SK-N-SH treated with all-trans-retinoic acid at 6 μM for 48 hours (cell line): ENCODE results near the gene SYNGR3.

Experiments used
- ATAC-seq: fragments of 200-7000 bp; cut with Tn5 transposase; 3 replicates; pipeline ENCODE4 v1.9.1; 2020; ENCODE audit warnings: mild to moderate bottlenecking, moderate library complexity
- ARNTL ChIP-seq: fragments of 450-650 bp; formaldehyde crosslinking; IDR thresholded peaks from 2 replicates; pipeline ENCODE4 v1.5.0; 2020; ENCODE audit warnings: low read depth, mild to moderate bottlenecking, moderate library complexity, borderline replicate concordance
- BACH2 ChIP-seq: fragments of 250-450 bp; sonication (Bioruptor Pico); IDR thresholded peaks from 2 replicates; pipeline ENCODE4 v1.9.0; 2021; ENCODE audit warnings: mild to moderate bottlenecking, borderline replicate concordance
- CSDC2 ChIP-seq: fragments of 250-450 bp; sonication (Bioruptor Pico); IDR thresholded peaks from 2 replicates; pipeline ENCODE4 v1.5.0; 2020; ENCODE audit warnings: mild to moderate bottlenecking, moderate library complexity
- ESRRG ChIP-seq: fragments of 250-450 bp; sonication (Bioruptor Pico); IDR thresholded peaks from 2 replicates; pipeline ENCODE4 v1.6.1; 2021; ENCODE audit warnings: mild to moderate bottlenecking
- GLIS3 ChIP-seq: fragments of 250-450 bp; sonication (Bioruptor Pico); IDR thresholded peaks from 2 replicates; pipeline ENCODE4 v1.5.0; 2020; ENCODE audit warnings: mild to moderate bottlenecking, moderate library complexity
- ISL1 ChIP-seq: fragments of 250-450 bp; sonication (Bioruptor Pico); IDR thresholded peaks from 2 replicates; pipeline ENCODE4 v2.1.2; 2022; ENCODE audit warnings: mild to moderate bottlenecking, moderate library complexity
- OSR1 ChIP-seq: fragments of 250-450 bp; sonication (Bioruptor Pico); IDR thresholded peaks from 2 replicates; pipeline ENCODE4 v1.8.0; 2022; ENCODE audit warnings: moderate library complexity, mild to moderate bottlenecking, inconsistent platforms
- PPARA ChIP-seq: fragments of 250-450 bp; sonication (Bioruptor Pico); IDR thresholded peaks from 2 replicates; pipeline ENCODE4 v1.5.0; 2020; ENCODE audit warnings: mild to moderate bottlenecking, borderline replicate concordance
- RARB ChIP-seq: fragments of 250-450 bp; sonication (Bioruptor Pico); IDR thresholded peaks from 2 replicates; pipeline ENCODE4 v1.8.0; 2021; ENCODE audit warnings: mild to moderate bottlenecking, moderate library complexity
- SNAI2 ChIP-seq: fragments of 250-450 bp; sonication (Bioruptor Pico); IDR thresholded peaks from 2 replicates; pipeline ENCODE4 v1.5.0; 2020; ENCODE audit warnings: mild to moderate bottlenecking, moderate library complexity
- TCF4 ChIP-seq: fragments of 250-450 bp; sonication (Bioruptor Pico); IDR thresholded peaks from 2 replicates; pipeline ENCODE4 v1.8.0; 2021; ENCODE audit warnings: mild to moderate bottlenecking, moderate library complexity, borderline replicate concordance
- TOX ChIP-seq: fragments of 250-450 bp; sonication (Bioruptor Pico); IDR thresholded peaks from 2 replicates; pipeline ENCODE4 v1.8.0; 2021; ENCODE audit warnings: mild to moderate bottlenecking, moderate library complexity, borderline replicate concordance
- TSHZ2 ChIP-seq: fragments of 250-450 bp; sonication (Bioruptor Pico); IDR thresholded peaks from 2 replicates; pipeline ENCODE4 v1.5.0; 2020; ENCODE audit warnings: mild to moderate bottlenecking, moderate library complexity
- ZC3H10 ChIP-seq: fragments of 250-450 bp; sonication (Bioruptor Pico); IDR thresholded peaks from 2 replicates; pipeline ENCODE4 v1.5.1; 2021; ENCODE audit warnings: mild to moderate bottlenecking, moderate library complexity
- ZFP30 ChIP-seq: fragments of 450-650 bp; formaldehyde crosslinking; IDR thresholded peaks from 2 replicates; pipeline ENCODE4 v1.5.0; 2022; ENCODE audit warnings: mild to moderate bottlenecking, moderate library complexity
- ZNF565 ChIP-seq: fragments of 450-650 bp; formaldehyde crosslinking; conservative IDR thresholded peaks from 2 replicates; pipeline ENCODE4 v1.5.0; 2020; ENCODE audit warnings: low read depth, mild to moderate bottlenecking, moderate library complexity
- TF ChIP-seq, protein P1 (sequence below): fragments of 250-450 bp; sonication (Bioruptor Pico); IDR thresholded peaks from 2 replicates; pipeline ENCODE4 v1.8.0; 2020; ENCODE audit warnings: mild to moderate bottlenecking, moderate library complexity, borderline replicate concordance
- TF ChIP-seq, protein P2 (sequence below): fragments of 250-450 bp; sonication (Bioruptor Pico); IDR thresholded peaks from 2 replicates; pipeline ENCODE4 v1.8.0; 2021; ENCODE audit warnings: low read depth, mild to moderate bottlenecking, moderate library complexity, borderline replicate concordance
- TF ChIP-seq, protein P3 (sequence below): fragments of 250-450 bp; sonication (Bioruptor Pico); IDR thresholded peaks from 2 replicates; pipeline ENCODE4 v1.5.1; 2020; ENCODE audit warnings: low read depth, mild to moderate bottlenecking, moderate library complexity
- TF ChIP-seq, protein P4 (sequence below): fragments of 250-450 bp; sonication (Bioruptor Pico); IDR thresholded peaks from 2 replicates; pipeline ENCODE4 v1.5.1; 2021; ENCODE audit warnings: mild to moderate bottlenecking, moderate library complexity

The SYNGR3 gene

DNA sequence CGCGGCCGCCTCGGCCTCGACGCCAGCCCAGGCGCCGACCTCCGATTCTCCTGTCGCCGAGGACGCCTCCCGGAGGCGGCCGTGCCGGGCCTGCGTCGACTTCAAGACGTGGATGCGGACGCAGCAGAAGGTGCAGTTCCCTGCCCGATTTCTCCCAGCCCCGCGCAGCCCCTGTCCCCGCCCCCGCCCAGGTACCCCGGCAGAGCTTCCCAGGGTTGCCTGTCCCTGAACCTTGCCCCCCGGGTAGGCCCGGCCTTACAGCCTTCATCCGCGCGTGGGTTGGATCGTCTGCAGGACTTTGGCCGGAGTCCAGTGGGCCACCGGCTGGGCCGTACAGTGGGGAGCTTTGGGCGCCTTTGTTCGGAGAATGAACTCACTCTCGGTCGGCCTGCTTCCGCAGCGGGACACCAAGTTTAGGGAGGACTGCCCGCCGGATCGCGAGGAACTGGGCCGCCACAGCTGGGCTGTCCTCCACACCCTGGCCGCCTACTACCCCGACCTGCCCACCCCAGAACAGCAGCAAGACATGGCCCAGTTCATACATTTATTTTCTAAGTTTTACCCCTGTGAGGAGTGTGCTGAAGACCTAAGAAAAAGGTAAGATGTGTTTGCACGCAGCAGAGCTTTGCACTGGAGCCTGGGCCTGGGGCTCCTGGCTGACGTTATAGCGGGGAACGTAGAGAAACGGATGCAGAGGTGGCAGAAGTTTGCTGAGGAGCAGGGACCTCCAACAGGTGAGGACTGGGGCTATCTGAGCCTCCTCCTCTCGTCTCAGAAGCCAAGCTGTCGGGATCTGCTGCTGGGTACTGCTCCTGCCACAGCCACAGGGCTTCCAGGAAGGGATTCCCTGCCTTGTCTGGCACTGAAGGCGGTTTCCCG, 5.2 kb upstream of the SYNGR3 start:
- peak; percentile 4 for ATAC-seq
- TF ChIP-seq TSHZ2 (CRISPR knock-in tag), result no peak
- TF ChIP-seq TOX (CRISPR knock-in tag), result no peak
- TF ChIP-seq CSDC2 (CRISPR knock-in tag), result no peak
- no peak for TF ChIP-seq ZC3H10 (CRISPR knock-in tag)
- TF ChIP-seq, protein P1, sequence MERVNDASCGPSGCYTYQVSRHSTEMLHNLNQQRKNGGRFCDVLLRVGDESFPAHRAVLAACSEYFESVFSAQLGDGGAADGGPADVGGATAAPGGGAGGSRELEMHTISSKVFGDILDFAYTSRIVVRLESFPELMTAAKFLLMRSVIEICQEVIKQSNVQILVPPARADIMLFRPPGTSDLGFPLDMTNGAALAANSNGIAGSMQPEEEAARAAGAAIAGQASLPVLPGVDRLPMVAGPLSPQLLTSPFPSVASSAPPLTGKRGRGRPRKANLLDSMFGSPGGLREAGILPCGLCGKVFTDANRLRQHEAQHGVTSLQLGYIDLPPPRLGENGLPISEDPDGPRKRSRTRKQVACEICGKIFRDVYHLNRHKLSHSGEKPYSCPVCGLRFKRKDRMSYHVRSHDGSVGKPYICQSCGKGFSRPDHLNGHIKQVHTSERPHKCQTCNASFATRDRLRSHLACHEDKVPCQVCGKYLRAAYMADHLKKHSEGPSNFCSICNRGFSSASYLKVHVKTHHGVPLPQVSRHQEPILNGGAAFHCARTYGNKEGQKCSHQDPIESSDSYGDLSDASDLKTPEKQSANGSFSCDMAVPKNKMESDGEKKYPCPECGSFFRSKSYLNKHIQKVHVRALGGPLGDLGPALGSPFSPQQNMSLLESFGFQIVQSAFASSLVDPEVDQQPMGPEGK (CRISPR knock-in tag), result no peak
- no peak for TF ChIP-seq ESRRG (CRISPR knock-in tag)
- no peak for TF ChIP-seq ZNF565 (CRISPR knock-in tag)

DNA sequence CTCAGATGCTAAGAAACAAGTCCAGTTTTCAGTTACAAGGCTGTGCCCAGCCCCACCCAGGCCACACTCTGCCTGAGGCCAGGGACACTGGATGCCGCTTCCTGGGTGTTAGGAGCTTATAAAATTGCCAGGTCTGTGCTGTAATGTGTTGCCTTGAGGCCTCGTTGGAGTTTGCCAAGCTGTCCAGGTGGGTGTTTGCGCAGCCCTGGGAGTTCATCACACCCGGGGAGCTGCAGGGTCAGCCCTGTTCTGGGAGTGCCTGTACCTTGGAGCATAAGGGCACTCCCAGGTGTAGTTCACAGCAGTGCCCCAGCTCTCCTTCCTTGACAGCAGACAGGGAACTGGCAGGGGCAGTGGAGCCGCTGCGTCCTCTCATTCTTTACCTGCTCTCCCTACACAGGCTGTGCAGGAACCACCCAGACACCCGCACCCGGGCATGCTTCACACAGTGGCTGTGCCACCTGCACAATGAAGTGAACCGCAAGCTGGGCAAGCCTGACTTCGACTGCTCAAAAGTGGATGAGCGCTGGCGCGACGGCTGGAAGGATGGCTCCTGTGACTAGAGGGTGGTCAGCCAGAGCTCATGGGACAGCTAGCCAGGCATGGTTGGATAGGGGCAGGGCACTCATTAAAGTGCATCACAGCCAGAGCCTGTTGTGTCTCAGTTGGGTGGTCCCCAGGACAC, 4.2 kb upstream of the SYNGR3 start:
- no peak for ATAC-seq
- TF ChIP-seq, protein P2, sequence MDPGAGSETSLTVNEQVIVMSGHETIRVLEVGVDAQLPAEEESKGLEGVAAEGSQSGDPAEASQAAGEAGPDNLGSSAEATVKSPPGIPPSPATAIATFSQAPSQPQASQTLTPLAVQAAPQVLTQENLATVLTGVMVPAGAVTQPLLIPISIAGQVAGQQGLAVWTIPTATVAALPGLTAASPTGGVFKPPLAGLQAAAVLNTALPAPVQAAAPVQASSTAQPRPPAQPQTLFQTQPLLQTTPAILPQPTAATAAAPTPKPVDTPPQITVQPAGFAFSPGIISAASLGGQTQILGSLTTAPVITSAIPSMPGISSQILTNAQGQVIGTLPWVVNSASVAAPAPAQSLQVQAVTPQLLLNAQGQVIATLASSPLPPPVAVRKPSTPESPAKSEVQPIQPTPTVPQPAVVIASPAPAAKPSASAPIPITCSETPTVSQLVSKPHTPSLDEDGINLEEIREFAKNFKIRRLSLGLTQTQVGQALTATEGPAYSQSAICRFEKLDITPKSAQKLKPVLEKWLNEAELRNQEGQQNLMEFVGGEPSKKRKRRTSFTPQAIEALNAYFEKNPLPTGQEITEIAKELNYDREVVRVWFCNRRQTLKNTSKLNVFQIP (CRISPR knock-in tag), result no peak
- no peak for TF ChIP-seq ESRRG (CRISPR knock-in tag)
- TF ChIP-seq, protein P3, sequence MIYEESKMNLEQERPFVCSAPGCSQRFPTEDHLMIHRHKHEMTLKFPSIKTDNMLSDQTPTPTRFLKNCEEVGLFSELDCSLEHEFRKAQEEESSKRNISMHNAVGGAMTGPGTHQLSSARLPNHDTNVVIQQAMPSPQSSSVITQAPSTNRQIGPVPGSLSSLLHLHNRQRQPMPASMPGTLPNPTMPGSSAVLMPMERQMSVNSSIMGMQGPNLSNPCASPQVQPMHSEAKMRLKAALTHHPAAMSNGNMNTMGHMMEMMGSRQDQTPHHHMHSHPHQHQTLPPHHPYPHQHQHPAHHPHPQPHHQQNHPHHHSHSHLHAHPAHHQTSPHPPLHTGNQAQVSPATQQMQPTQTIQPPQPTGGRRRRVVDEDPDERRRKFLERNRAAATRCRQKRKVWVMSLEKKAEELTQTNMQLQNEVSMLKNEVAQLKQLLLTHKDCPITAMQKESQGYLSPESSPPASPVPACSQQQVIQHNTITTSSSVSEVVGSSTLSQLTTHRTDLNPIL (CRISPR knock-in tag), result no peak
- TF ChIP-seq ISL1 (CRISPR knock-in tag), result no peak
- TF ChIP-seq ZC3H10 (CRISPR knock-in tag), result no peak
- TF ChIP-seq BACH2 (CRISPR knock-in tag), result no peak
- TF ChIP-seq PPARA (CRISPR knock-in tag), result no peak
- TF ChIP-seq, protein P4, sequence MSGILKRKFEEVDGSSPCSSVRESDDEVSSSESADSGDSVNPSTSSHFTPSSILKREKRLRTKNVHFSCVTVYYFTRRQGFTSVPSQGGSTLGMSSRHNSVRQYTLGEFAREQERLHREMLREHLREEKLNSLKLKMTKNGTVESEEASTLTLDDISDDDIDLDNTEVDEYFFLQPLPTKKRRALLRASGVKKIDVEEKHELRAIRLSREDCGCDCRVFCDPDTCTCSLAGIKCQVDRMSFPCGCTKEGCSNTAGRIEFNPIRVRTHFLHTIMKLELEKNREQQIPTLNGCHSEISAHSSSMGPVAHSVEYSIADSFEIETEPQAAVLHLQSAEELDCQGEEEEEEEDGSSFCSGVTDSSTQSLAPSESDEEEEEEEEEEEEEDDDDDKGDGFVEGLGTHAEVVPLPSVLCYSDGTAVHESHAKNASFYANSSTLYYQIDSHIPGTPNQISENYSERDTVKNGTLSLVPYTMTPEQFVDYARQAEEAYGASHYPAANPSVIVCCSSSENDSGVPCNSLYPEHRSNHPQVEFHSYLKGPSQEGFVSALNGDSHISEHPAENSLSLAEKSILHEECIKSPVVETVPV (CRISPR knock-in tag), result no peak
- no peak for TF ChIP-seq ZNF565 (CRISPR knock-in tag)
- TF ChIP-seq GLIS3 (CRISPR knock-in tag), result no peak
- TF ChIP-seq SNAI2 (CRISPR knock-in tag), result no peak
- no peak for TF ChIP-seq RARB (CRISPR knock-in tag)
- TF ChIP-seq ZFP30 (CRISPR knock-in tag), result no peak
- no peak for TF ChIP-seq OSR1
- no peak for TF ChIP-seq TCF4 (CRISPR knock-in tag)
- no peak for TF ChIP-seq TSHZ2 (CRISPR knock-in tag)
- no peak for TF ChIP-seq CSDC2 (CRISPR knock-in tag)
- TF ChIP-seq ARNTL, result no peak
- TF ChIP-seq, all 23 proteins: peak for 0
